Tibial artery (tissue), 4 donors: ENCODE measurements around the gene RYR2.

Source experiments
- DNase-seq, 2 donors: peaks; one replicate each; pipeline ENCODE4 v3.0.0-alpha.2; 2019
- H3K27ac ChIP-seq, 2 donors: fragments of 200-600 bp; sonication (generic) in 1 of 2; 1 replicate in 1 of 2; 2 replicates in 1 of 2; pipeline ENCODE4 v1.5.1; 2018 to 2019; ENCODE audit warnings: mild to moderate bottlenecking in 1 of 2
- H3K27me3 ChIP-seq, 2 donors: fragments of 200-600 bp; sonication (generic) in 1 of 2; one replicate each; pipeline versions ENCODE4 v1.5.1 to v1.6.0; 2016 to 2019
- H3K36me3 ChIP-seq, 3 donors: fragments of 200-600 bp; sonication (generic) in 2 of 3; one replicate each; pipeline ENCODE4 v1.5.1; 2016 to 2019; ENCODE audit warnings: mild to moderate bottlenecking in 2 of 3
- H3K4me1 ChIP-seq, 4 donors: fragments of 200-600 bp; sonication (generic) in 2 of 4; 1 replicate in 3 of 4; 2 replicates in 1 of 4; pipeline ENCODE4 v1.5.1; 2016 to 2019
- H3K4me3 ChIP-seq, 2 donors: fragments of 200-600 bp; sonication (generic) in 1 of 2; 1 replicate in 1 of 2; 2 replicates in 1 of 2; pipeline ENCODE4 v1.5.1; 2018 to 2019; ENCODE audit warnings: mild to moderate bottlenecking in 2 of 2
- H3K9me3 ChIP-seq, 3 donors: fragments of 200-600 bp; sonication (generic) in 1 of 3; one replicate each; pipeline ENCODE4 v1.5.1; 2016 to 2019
- intact Hi-C: fragments of 100-400 bp; cut with DNase I; formaldehyde crosslinking; loops from one replicate; pipeline ENCODE4 v1.15.0; 2023; ENCODE audit warnings: low total_unique reads
- TF ChIP-seq, protein P1 (sequence below), 2 experiments: fragments of 200-600 bp in 1 of 2; fragments of 450-650 bp in 1 of 2; IDR thresholded peaks; one replicate each; pipeline ENCODE4 v1.5.1; 2017 to 2019; ENCODE audit warnings: antibody characterized with exemption in 2 of 2, mild to moderate bottlenecking in 1 of 2, moderate library complexity in 1 of 2

Gene RYR2

DNA sequence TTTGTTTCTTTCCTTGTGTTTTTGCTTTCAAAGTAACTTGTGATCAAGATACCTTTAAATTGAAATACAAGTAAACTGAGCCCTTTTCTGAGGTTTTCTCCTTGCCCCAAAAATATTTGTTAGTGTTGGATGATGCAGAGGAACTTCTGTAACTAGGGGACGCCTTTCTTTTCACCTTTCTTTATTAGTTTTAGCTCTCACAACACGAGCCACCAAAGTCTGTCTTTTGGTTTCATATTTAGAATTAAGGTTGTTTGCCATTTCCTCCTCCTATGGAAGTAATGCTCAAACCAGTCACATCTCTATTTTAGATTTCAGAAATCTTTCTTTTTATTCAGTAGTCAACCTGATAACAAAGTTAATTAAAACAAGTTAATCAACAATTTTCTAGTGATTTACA lies 727.9 kb downstream of the RYR2 start:
- no peak for DNase-seq
- TF ChIP-seq, protein P1, sequence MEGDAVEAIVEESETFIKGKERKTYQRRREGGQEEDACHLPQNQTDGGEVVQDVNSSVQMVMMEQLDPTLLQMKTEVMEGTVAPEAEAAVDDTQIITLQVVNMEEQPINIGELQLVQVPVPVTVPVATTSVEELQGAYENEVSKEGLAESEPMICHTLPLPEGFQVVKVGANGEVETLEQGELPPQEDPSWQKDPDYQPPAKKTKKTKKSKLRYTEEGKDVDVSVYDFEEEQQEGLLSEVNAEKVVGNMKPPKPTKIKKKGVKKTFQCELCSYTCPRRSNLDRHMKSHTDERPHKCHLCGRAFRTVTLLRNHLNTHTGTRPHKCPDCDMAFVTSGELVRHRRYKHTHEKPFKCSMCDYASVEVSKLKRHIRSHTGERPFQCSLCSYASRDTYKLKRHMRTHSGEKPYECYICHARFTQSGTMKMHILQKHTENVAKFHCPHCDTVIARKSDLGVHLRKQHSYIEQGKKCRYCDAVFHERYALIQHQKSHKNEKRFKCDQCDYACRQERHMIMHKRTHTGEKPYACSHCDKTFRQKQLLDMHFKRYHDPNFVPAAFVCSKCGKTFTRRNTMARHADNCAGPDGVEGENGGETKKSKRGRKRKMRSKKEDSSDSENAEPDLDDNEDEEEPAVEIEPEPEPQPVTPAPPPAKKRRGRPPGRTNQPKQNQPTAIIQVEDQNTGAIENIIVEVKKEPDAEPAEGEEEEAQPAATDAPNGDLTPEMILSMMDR (IDR thresholded peaks at IDR 0.05), result no peak
- Histone ChIP-seq H3K27me3 (no peaks in the 10 kb centered on the region), H3K4me1 (no peaks in the 10 kb centered on the region), H3K9me3 (no peaks in the 10 kb centered on the region), H3K36me3 (peaks cover 0 to 3% (median 0%) of the 10 kb centered on the region in 3 donors), H3K27ac (no peak overlapping the region), H3K4me3 (no peak overlapping the region)
- intact Hi-C loops, result no loop called here

DNA sequence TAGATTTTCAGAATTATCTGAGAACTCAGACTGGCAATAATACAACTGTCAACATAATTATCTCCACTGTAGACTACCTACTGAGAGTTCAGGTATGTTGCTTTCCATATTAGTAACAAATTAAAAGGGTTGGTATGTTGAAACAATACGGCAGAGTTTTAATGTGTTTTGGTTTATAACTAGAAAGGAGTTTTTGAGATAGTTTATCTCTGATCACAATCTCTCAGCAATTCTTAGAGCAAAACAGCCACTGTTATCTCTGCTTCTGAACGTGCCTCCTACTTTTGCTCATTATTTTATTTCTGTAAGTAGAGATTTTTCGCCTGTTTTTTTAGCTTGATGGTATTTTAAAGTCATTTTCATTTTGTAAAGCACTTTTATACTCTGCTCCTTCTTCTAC lies 730.0 kb downstream of the RYR2 start:
- no peak overlapping the region for H3K27ac ChIP-seq
- H3K9me3 ChIP-seq, result no peaks in the 10 kb centered on the region
- no peak overlapping the region for H3K4me3 ChIP-seq
- no peak for DNase-seq
- no peaks in the 10 kb centered on the region for H3K27me3 ChIP-seq
- intact Hi-C loops, result no loop called here
- TF ChIP-seq, protein P1 (IDR thresholded peaks at IDR 0.05), result no peak
- H3K4me1 ChIP-seq, result no peaks in the 10 kb centered on the region
- peaks cover 0 to 3% (median 0%) of the 10 kb centered on the region in 3 donors for H3K36me3 ChIP-seq

DNA sequence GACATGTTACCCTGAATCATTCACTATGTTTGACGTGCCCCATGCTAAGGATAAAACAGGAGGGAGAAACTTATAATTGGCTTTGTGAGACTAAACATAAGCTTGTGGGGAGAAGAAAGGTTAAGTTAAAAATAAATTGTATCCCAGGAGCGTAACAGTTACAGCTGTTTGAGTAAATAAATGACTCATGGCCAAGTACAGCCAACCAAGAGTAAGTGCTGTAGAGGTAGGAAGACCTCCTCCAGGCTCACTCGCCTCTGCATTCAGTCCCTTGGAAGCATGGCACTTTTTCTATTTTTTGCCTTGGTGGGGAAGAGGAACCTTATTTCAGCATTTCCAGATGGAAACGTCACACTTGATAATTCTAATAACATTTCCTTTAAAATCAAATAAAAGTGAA lies 732.3 kb downstream of the RYR2 start:
- TF ChIP-seq, protein P1 (IDR thresholded peaks at IDR 0.05), result no peak
- H3K36me3 ChIP-seq, result peaks cover 0 to 7% (median 0%) of the 10 kb centered on the region in 3 donors
- H3K9me3 ChIP-seq, result no peaks in the 10 kb centered on the region
- no peak overlapping the region for H3K4me3 ChIP-seq
- intact Hi-C loops, result no loop called here
- no peaks in the 10 kb centered on the region for H3K4me1 ChIP-seq
- no peak overlapping the region for H3K27ac ChIP-seq
- no peaks in the 10 kb centered on the region for H3K27me3 ChIP-seq
- DNase-seq, result no peak

DNA sequence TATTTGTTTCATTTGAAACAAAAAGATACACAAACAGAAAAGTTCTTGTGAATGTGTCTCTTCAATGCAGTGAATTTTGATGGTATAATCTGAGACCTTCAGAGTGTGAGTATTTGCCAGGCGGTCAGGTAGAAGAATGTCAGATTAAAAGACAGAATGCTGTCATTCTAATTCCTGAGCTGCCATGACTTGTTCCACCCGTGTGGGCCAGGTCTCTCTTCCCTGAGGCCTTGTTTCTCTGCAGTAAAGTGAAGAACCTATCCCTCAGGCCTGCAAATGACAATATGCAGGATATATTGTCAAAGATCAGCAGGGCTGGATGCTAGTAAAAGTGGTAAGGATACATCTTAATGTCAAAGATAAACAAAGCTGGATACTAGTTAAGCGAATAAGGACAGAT lies 737.4 kb downstream of the RYR2 start:
- Histone ChIP-seq H3K27me3 (no peaks in the 10 kb centered on the region), H3K4me3 (no peak overlapping the region), H3K27ac (no peak overlapping the region), H3K36me3 (peaks cover 3 to 14% (median 13%) of the 10 kb centered on the region in 3 donors), H3K4me1 (no peaks in the 10 kb centered on the region), H3K9me3 (no peaks in the 10 kb centered on the region)
- intact Hi-C loops, result no loop called here
- DNase-seq, result no peak
- TF ChIP-seq, protein P1 (IDR thresholded peaks at IDR 0.05), result no peak

DNA sequence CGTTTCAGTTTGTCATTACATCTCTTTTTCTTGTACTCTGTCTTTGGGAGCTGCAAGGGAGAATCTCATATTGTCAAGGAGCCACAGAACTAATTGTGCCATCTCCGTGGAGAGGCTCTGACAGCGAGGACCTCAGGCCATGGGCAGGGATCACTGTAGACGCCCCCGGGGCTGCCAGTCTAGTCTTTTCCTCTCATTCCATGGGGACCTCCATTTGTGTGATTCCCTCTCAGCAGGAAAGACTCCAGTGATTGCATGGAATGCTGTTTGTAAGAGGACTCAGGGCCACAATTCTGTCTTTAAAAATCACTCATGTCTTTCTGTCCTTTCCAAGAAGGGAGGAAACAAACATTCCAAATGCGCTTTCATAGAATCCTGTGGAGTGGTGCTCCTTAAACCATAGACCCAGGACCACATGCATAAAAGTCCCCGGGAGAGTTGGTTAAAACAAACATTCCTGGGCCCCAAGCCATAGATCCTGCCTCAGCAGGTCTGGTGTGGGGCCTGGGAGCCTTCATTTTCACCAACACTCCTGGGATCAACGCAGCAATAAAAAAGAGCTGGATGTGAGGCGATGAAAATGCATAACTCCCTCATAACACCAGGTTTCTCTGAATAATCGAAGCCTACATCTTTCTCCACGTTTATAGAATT lies 744.2 kb downstream of the RYR2 start:
- no peak for DNase-seq
- H3K36me3 ChIP-seq, result peaks cover 28 to 41% (median 33%) of the 10 kb centered on the region in 3 donors
- TF ChIP-seq, protein P1 (IDR thresholded peaks at IDR 0.05), result no peak

More for the DNA sequence above, 744.2 kb downstream of the RYR2 start:
- H3K27ac ChIP-seq, result no peak overlapping the region
- no peaks in the 10 kb centered on the region for H3K9me3 ChIP-seq
- H3K27me3 ChIP-seq, result no peaks in the 10 kb centered on the region
- intact Hi-C loops, result no loop called here
- H3K4me1 ChIP-seq, result no peaks in the 10 kb centered on the region
- H3K4me3 ChIP-seq, result no peak overlapping the region
